Mesendoderm (in vitro differentiated cells): ENCODE measurements around the gene ZBED2.

Experiments
- DNase-seq: peaks from one replicate; pipeline ENCODE4 v3.0.0; 2013
- H2AK5ac ChIP-seq: 2 replicates; pipeline ENCODE4 v1.6.1; 2013; ENCODE audit warnings: low read length, inconsistent platforms
- H2BK120ac ChIP-seq: 2 replicates; pipeline ENCODE4 v1.6.1; 2013; ENCODE audit warnings: low read depth, mild to moderate bottlenecking, low read length, moderate library complexity, mixed read lengths
- H2BK15ac ChIP-seq: replicated peaks from 2 replicates; pipeline ENCODE4 v1.6.1; 2013; ENCODE audit warnings: low read depth, mild to moderate bottlenecking, moderate library complexity
- H2BK5ac ChIP-seq: 2 replicates; pipeline ENCODE4 v1.6.1; 2013; ENCODE audit warnings: low read length, inconsistent platforms
- H3K18ac ChIP-seq: 2 replicates; pipeline ENCODE4 v1.6.1; 2013; ENCODE audit warnings: mild to moderate bottlenecking, low read length, mixed read lengths
- H3K23ac ChIP-seq: one replicate; pipeline ENCODE4 v1.6.1; 2013; ENCODE audit warnings: low read length
- H3K27ac ChIP-seq: 2 replicates; pipeline ENCODE4 v1.5.1; 2013; ENCODE audit warnings: low read depth, mild to moderate bottlenecking, inconsistent platforms, low read length, moderate library complexity
- H3K27me3 ChIP-seq: 2 replicates; pipeline ENCODE4 v1.6.1; 2013; ENCODE audit warnings: low read length, control low read depth, mild to moderate bottlenecking, inconsistent platforms; ENCODE audit not compliant: insufficient read depth, poor library complexity
- H3K36me3 ChIP-seq: 2 replicates; pipeline ENCODE4 v1.6.1; 2013; ENCODE audit warnings: low read length, inconsistent platforms; ENCODE audit not compliant: control insufficient read depth, insufficient read depth
- H3K4ac ChIP-seq: one replicate; pipeline ENCODE4 v1.6.1; 2013; ENCODE audit warnings: low read depth, mild to moderate bottlenecking, low read length, moderate library complexity
- H3K4me1 ChIP-seq: 2 replicates; pipeline ENCODE4 v1.6.1; 2013; ENCODE audit warnings: low read depth, low read length, inconsistent platforms; ENCODE audit not compliant: control insufficient read depth
- H3K4me2 ChIP-seq: 2 replicates; pipeline ENCODE4 v1.6.1; 2013; ENCODE audit warnings: low read length
- H3K4me3 ChIP-seq: 2 replicates; pipeline ENCODE4 v1.5.1; 2013; ENCODE audit warnings: mild to moderate bottlenecking, low read length
- H3K56ac ChIP-seq: one replicate; pipeline ENCODE4 v1.6.1; 2013; ENCODE audit warnings: low read length
- H3K79me1 ChIP-seq: 2 replicates; pipeline ENCODE4 v1.6.1; 2013; ENCODE audit warnings: low read length, inconsistent platforms
- H3K79me2 ChIP-seq: 2 replicates; pipeline ENCODE4 v1.6.1; 2013; ENCODE audit warnings: mild to moderate bottlenecking, low read length; ENCODE audit not compliant: control insufficient read depth, insufficient read depth
- H3K9ac ChIP-seq: 2 replicates; pipeline ENCODE4 v1.6.1; 2013; ENCODE audit warnings: low read length, inconsistent platforms
- H4K5ac ChIP-seq: one replicate; pipeline ENCODE4 v1.6.1; 2013; ENCODE audit warnings: low read length
- H4K8ac ChIP-seq: one replicate; pipeline ENCODE4 v1.6.1; 2013; ENCODE audit warnings: low read depth, mild to moderate bottlenecking, control low read depth, low read length, moderate library complexity
- WGBS: extraction: QIAGEN DNeasy Blood & Tissue Kit; methylation state at CpG from one replicate; pipeline ENCODE4 v1.1.7; 2013; ENCODE audit warnings: low lambda C conversion rate, missing lambda C conversion rate; ENCODE audit not compliant: insufficient coverage; ENCODE audit errors: extremely low coverage; 5-methylcytosine and 5-hydroxymethylcytosine counted together

Gene ZBED2

GRCh38 chr3:111588527-111588926 lies 6.6 kb downstream of the ZBED2 start:
- H3K18ac ChIP-seq: no peak overlapping the region
- H4K8ac ChIP-seq: no peak overlapping the region
- no peaks in the 10 kb centered on the region for H3K27me3 ChIP-seq
- H4K5ac ChIP-seq: no peak overlapping the region
- H3K23ac ChIP-seq: no peak overlapping the region
- no peaks in the 10 kb centered on the region for H3K79me2 ChIP-seq
- H3K4me2 ChIP-seq: no peak overlapping the region
- no peak for DNase-seq
- no peak overlapping the region for H3K27ac ChIP-seq
- no peaks in the 10 kb centered on the region for H3K79me1 ChIP-seq
- H3K36me3 ChIP-seq: no peaks in the 10 kb centered on the region
- H3K56ac ChIP-seq: no peak overlapping the region
- no peak overlapping the region for H2BK15ac ChIP-seq
- no peaks in the 10 kb centered on the region for H3K4me1 ChIP-seq
- H3K9ac ChIP-seq: no peak overlapping the region
- H3K4ac ChIP-seq: no peak overlapping the region
- no peak overlapping the region for H2AK5ac ChIP-seq
- no peak overlapping the region for H2BK120ac ChIP-seq
- H3K4me3 ChIP-seq: no peak overlapping the region
- no peak overlapping the region for H2BK5ac ChIP-seq

- H2AK5ac ChIP-seq: no peak overlapping the region
- no peak overlapping the region for H3K4me3 ChIP-seq
- no peak overlapping the region for H3K4ac ChIP-seq
- no peak overlapping the region for H3K27ac ChIP-seq
- H3K4me1 ChIP-seq: no peaks in the 10 kb centered on the region
- no peak overlapping the region for H2BK5ac ChIP-seq
- H2BK120ac ChIP-seq: no peak overlapping the region
- no peaks in the 10 kb centered on the region for H3K36me3 ChIP-seq
- no peak overlapping the region for H4K8ac ChIP-seq
- H3K79me1 ChIP-seq: no peaks in the 10 kb centered on the region
- DNase-seq: no peak
- no CpG with 5 or more reads among the region's 1 CpG for WGBS
- no peak overlapping the region for H3K4me2 ChIP-seq
- no peaks in the 10 kb centered on the region for H3K79me2 ChIP-seq
- H2BK15ac ChIP-seq: no peak overlapping the region
- H3K9ac ChIP-seq: no peak overlapping the region
- no peak overlapping the region for H3K23ac ChIP-seq
- no peak overlapping the region for H4K5ac ChIP-seq
- H3K18ac ChIP-seq: no peak overlapping the region
- H3K56ac ChIP-seq: no peak overlapping the region
- no peaks in the 10 kb centered on the region for H3K27me3 ChIP-seq
Measured at GRCh38 chr3:111585217-111585616, 9.9 kb downstream of the ZBED2 start.

- H3K36me3 ChIP-seq: no peaks in the 10 kb centered on the region
- H3K4me1 ChIP-seq: no peaks in the 10 kb centered on the region
- no CpG with 5 or more reads among the region's 1 CpG for WGBS
- H3K27ac ChIP-seq: no peak overlapping the region
- H3K56ac ChIP-seq: no peak overlapping the region
- no peak overlapping the region for H2BK120ac ChIP-seq
- no peak overlapping the region for H4K5ac ChIP-seq
- no peak overlapping the region for H3K4ac ChIP-seq
- H3K79me2 ChIP-seq: no peaks in the 10 kb centered on the region
- no peak overlapping the region for H4K8ac ChIP-seq
- no peaks in the 10 kb centered on the region for H3K27me3 ChIP-seq
- no peak overlapping the region for H3K9ac ChIP-seq
- no peaks in the 10 kb centered on the region for H3K79me1 ChIP-seq
- H3K4me2 ChIP-seq: no peak overlapping the region
- no peak overlapping the region for H3K23ac ChIP-seq
- no peak overlapping the region for H2AK5ac ChIP-seq
- no peak overlapping the region for H2BK15ac ChIP-seq
- H3K4me3 ChIP-seq: no peak overlapping the region
- H2BK5ac ChIP-seq: no peak overlapping the region
- no peak overlapping the region for H3K18ac ChIP-seq
- DNase-seq: no peak
Measured at GRCh38 chr3:111584744-111585143, 10.4 kb downstream of the ZBED2 start.

GRCh38 chr3:111582120-111582474 lies 13.0 kb downstream of the ZBED2 start:
- no peak overlapping the region for H2BK5ac ChIP-seq
- H3K18ac ChIP-seq: no peak overlapping the region
- H3K79me1 ChIP-seq: no peaks in the 10 kb centered on the region
- no peak overlapping the region for H3K23ac ChIP-seq
- no CpG with 5 or more reads among the region's 1 CpG for WGBS
- H3K79me2 ChIP-seq: no peaks in the 10 kb centered on the region
- H3K27ac ChIP-seq: no peak overlapping the region
- no peak overlapping the region for H3K4me3 ChIP-seq
- H4K5ac ChIP-seq: no peak overlapping the region
- H2BK15ac ChIP-seq: no peak overlapping the region
- H3K4me1 ChIP-seq: no peaks in the 10 kb centered on the region
- H3K9ac ChIP-seq: no peak overlapping the region
- no peak overlapping the region for H2BK120ac ChIP-seq
- DNase-seq: peak; percentile 70
- no peak overlapping the region for H3K4me2 ChIP-seq
- H4K8ac ChIP-seq: no peak overlapping the region
- H3K36me3 ChIP-seq: no peaks in the 10 kb centered on the region
- no peak overlapping the region for H2AK5ac ChIP-seq
- H3K27me3 ChIP-seq: no peaks in the 10 kb centered on the region
- no peak overlapping the region for H3K4ac ChIP-seq
- no peak overlapping the region for H3K56ac ChIP-seq

GRCh38 chr3:111581403-111582119 lies 13.6 kb downstream of the ZBED2 start:
- WGBS: no CpG with 5 or more reads among the region's 2 CpGs
- Histone ChIP-seq H2AK5ac (no peak overlapping the region), H2BK5ac (no peak overlapping the region)

GRCh38 chr3:111579495-111579894 lies 15.7 kb downstream of the ZBED2 start:
- Histone ChIP-seq H3K36me3 (no peaks in the 10 kb centered on the region), H3K56ac (no peak overlapping the region), H2AK5ac (no peak overlapping the region), H4K8ac (no peak overlapping the region), H3K23ac (no peak overlapping the region), H3K4me3 (no peak overlapping the region), H2BK15ac (no peak overlapping the region), H3K27me3 (no peaks in the 10 kb centered on the region), H3K79me1 (no peaks in the 10 kb centered on the region), H3K4me2 (no peak overlapping the region), H4K5ac (no peak overlapping the region), H2BK120ac (no peak overlapping the region), H3K79me2 (no peaks in the 10 kb centered on the region), H3K4me1 (no peaks in the 10 kb centered on the region), H3K18ac (no peak overlapping the region), H2BK5ac (no peak overlapping the region), H3K27ac (no peak overlapping the region), H3K4ac (no peak overlapping the region), H3K9ac (no peak overlapping the region)
- DNase-seq: no peak
- WGBS: no CpG with 5 or more reads among the region's 5 CpGs

More at GRCh38 chr3:111581403-111582119, 13.6 kb downstream of the ZBED2 start:
- Histone ChIP-seq H3K4me1 (no peaks in the 10 kb centered on the region), H3K79me2 (no peaks in the 10 kb centered on the region), H3K23ac (no peak overlapping the region), H4K5ac (no peak overlapping the region), H3K4me3 (no peak overlapping the region), H3K79me1 (no peaks in the 10 kb centered on the region), H3K36me3 (no peaks in the 10 kb centered on the region), H4K8ac (no peak overlapping the region), H2BK120ac (no peak overlapping the region), H3K56ac (no peak overlapping the region), H3K27me3 (no peaks in the 10 kb centered on the region), H3K27ac (no peak overlapping the region), H3K9ac (no peak overlapping the region), H3K4ac (no peak overlapping the region), H3K4me2 (no peak overlapping the region), H2BK15ac (no peak overlapping the region), H3K18ac (no peak overlapping the region)
- no peak for DNase-seq
